NCI-H2171 treated with DMSO at 0.1 percent for 48 hours (cell line): ENCODE data around the gene MRO.
"Not testable (repeated sequence)": the region's sequence is repeated elsewhere in the genome, so short reads cannot be mapped to it uniquely, and the experiment has no call there.

Source experiments
- DNase-seq: peaks from one replicate; lab custom pipeline; 2025; lab: John Stamatoyannopoulos, UW

MRO gene

GRCh38 chr18:50819728-50820378 is at the start of gene MRO:
MRO (minus strand) TSS chr18:50820016; CDS start chr18:50809400, 10,616 bp downstream.
- peak; percentile 80 for DNase-seq

DNA sequence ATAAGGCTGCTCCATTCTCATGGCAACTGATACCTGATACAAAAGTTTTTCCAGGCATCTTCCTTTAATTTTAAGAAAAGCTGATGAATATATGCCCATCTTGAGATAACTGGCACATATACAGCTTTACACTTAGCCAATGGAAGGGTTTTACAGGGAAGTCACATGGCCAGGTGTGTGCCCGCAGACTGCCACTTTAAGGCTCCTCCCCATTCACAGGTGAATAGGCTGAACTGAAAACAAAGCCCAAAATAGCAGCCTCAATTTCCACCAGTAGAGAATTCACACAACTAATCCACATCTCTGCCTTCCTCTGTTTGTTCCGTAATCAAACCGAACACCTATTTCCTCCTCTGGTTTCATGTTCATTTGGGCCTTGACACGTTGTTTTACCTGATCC is 49.3 kb upstream of the MRO start:
- no peak for DNase-seq

DNA sequence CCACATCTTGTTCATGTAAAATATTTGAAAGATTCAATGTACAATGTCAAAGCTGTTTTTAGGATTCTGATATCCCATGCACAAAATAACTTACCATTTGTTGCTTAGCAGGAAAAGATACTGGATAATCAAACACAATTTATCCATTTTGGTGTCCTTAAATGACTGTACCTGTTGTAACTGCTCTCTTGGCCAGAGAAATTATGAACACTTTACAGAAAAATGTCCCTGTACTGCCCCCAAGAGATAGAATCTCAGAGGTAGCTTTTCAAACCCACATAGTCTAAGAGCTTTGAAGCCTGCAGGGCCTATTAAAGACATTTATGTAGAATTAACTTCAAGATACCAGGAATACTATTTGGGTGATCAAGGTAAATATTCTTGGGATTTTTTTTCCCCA is 46.9 kb upstream of the MRO start:
- DNase-seq, result no peak

DNA sequence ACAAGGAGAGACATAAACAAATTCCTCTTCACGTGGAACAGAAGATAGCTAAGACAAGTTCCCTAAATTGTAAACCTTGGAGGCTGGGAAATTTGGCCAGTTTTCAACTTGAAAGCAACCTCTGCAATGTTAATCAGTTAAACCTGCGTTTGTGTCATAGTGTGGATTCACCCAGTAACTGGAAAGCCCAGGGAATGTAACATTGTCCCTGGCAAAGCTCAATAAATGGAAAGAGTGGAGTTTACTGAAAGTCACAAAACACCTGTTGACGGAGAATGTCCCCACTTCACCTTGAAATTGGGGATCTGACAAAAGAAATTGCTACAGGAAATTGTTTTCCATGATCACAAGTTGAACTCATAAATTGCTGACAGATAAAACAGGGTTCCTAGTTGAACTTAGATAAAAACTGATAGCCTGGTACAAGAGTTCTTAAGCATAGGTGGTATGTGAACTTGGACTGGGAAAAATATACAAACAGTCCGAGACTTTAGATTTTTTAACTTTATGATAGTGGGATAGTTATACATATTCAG is 44.1 kb upstream of the MRO start:
- no peak for DNase-seq

- DNase-seq, result no peak
These were observed 42.6 kb upstream of the MRO start for GRCh38 chr18:50862401-50862800.

DNA sequence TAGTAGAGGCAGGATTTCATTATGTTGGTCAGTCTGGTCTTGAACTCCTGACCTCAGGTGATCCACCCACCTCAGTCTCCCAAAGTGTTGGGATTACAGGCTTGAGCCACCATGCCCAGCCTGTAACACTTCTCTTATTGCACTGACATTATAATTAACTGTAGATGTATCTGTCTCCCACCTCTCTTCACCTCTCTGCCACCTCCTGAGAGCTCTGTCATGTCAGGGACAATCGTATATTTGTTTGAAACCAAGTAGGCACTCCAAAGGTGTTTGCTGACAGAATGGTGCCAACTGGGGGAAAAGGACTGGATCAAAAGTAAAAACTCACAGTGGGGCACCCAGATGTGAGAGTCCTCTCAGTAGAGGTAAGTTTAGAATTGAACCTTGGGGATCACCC is 41.8 kb upstream of the MRO start:
- DNase-seq, result no peak

- DNase-seq, result no peak
These were observed 40.2 kb upstream of the MRO start for GRCh38 chr18:50859793-50860555.

- DNase-seq, result no peak
These were observed 37.9 kb upstream of the MRO start for GRCh38 chr18:50857694-50858093.

GRCh38 chr18:50857166-50857565 is 37.4 kb upstream of the MRO start:
- DNase-seq, result not testable (repeated sequence)

GRCh38 chr18:50855976-50856757 is 36.4 kb upstream of the MRO start:
- DNase-seq, result no peak

- no peak for DNase-seq
These were observed 34.1 kb upstream of the MRO start for GRCh38 chr18:50853863-50854271.

DNA sequence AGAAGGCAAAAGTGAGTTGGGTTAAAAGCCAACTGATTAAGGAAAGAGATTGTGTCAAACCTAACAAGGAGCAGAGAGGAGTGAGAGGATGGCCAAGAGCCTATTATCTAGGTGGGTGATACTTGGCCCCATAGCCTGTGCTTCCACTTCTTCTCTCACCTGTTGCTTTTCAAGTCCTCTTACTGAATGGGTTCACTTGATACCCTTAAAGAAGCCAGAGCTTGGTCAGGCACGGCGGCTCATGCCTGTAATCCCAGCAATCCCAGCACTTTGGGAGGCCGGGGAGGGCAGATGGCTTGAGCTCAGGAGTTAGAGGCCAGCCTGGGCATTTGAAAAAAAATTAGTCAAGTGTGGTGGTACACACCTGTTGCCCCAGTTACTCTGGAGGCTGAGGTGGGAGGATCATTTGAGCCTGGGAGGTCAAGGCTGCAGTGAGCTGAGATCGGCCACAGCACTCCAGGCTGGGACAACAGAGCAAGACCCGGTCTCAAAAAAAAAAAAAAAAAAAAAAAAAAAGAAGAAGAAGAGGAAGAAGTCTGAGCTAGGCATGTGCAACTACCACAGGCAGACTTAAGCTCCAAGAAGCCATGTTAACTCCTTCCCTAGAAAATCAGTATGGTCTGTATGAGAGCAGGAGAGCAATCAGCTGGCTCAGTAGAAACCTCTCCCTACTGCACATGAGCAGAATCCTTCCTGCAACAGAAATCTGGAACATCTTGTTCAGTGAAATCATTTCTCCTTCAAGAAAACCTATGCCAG is 30.7 kb upstream of the MRO start:
- DNase-seq, result no peak

GRCh38 chr18:50849419-50849821 is 29.6 kb upstream of the MRO start:
- DNase-seq, result no peak

DNA sequence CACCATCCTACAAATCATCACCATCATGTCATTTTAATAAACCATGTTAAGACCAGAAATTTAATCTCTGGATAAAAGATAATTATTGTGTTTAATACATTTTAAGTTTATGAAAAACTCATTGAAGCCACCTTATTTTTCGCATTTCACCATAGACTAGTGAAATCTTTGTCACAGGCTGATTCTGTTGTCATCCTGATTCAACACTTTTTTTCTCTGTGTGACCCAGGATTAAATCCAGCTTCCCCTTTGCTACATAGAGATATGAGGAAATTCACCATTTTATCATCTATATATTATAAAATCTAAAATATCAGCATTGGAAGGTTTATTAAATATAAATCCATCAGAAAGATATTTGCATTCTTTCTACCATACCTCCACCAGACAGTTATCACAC is 29.2 kb upstream of the MRO start:
- DNase-seq, result no peak

GRCh38 chr18:50848061-50848551 is 28.3 kb upstream of the MRO start:
- no peak for DNase-seq

DNA sequence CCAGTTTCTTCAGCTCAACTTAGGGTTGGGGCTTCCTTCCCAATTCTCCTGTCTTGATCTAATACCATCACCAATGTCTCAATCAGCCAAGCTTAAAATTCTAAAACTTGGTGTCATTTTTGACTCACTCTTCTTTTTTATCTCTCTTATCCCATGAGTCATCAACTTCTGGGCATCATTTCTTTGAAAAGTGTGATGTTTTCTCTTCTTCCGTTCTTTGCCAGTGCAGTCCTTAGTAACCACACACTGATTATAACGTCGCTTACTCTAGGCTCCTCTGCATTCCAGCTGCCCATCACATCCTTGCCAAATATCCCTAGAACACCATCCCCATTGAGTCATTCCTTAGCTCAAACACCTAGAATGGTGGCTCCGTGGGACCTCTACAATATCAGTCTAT is 27.4 kb upstream of the MRO start:
- DNase-seq, result no peak

DNA sequence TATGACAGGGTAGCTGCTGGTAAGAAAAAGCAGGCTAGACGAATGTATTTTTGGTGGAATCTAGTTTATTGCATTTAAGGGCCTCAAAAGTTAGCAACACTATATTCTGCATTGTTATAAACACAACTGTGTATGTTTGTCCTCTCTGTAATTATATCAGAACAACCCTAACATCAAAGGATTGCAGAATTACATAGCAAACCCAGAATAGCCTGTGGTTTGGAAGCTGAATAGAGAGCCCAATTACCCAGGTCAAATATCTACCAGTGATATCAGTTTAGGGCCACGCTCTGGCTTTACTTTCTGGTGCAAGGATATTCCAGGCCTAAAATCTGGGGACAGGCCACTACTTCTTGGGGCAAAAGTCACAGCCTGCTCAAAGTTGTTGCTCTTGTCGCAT is 25.1 kb upstream of the MRO start:
- no peak for DNase-seq

DNA sequence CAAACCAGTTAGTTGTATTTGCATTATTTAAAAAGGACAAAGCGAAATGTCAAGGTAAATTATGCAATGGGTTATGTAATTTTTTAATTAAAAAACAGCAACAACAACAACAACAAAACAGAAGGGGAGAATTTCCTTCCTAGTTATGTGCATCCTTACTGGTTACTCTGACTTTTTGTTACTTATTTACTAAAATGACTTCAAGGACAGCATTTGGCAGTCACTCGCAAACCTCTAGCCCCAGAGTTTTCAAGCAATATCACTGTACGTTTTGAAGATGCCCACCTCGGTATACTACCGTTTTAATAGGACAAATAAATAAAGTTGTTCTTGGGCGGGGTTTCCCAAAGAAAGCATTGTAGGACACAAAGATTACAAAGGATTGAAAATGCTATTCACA is 24.7 kb upstream of the MRO start:
- DNase-seq, result no peak

GRCh38 chr18:50842846-50843245 is 23.0 kb upstream of the MRO start:
- DNase-seq, result no peak

GRCh38 chr18:50839996-50840395 is 20.2 kb upstream of the MRO start:
- DNase-seq, result no peak

DNA sequence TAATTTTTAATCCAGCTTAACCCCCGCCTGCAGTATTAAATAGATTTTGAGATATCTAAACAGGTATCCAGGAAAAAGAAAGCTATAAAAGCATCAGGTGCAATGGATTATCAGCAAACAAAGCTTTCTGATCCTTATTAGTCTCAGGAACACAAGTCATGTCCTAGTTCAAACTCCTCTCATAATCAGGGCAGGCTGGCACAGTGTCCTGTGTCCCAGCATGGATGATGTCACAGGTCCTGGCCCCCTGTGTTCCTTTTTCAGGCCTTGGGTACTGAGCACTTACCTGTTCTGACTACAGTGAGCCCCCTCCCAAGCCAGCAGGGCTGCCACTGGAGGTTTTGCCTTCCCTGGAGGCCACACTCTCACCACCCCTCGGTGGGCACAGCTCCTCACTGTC is 19.5 kb upstream of the MRO start:
- no peak for DNase-seq

- peak; percentile 56 for DNase-seq
These were observed 16.7 kb upstream of the MRO start for GRCh38 chr18:50836521-50836957.
